HUES48 (cell line): ENCODE data around the gene NR0B2.

Experiments used
- H3K27ac ChIP-seq: one replicate; pipeline ENCODE4 v1.7.0; 2013; ENCODE audit warnings: low read depth, low read length, inconsistent platforms
- H3K27me3 ChIP-seq: 2 replicates; pipeline ENCODE4 v1.6.1; 2013; ENCODE audit warnings: mild to moderate bottlenecking, low read length; ENCODE audit not compliant: control insufficient read depth, insufficient read depth
- H3K36me3 ChIP-seq: 2 replicates; pipeline ENCODE4 v1.6.1; 2013; ENCODE audit warnings: low read length; ENCODE audit not compliant: control insufficient read depth, insufficient read depth
- H3K4me1 ChIP-seq: 2 replicates; pipeline ENCODE4 v1.6.1; 2013; ENCODE audit warnings: mild to moderate bottlenecking, low read length; ENCODE audit not compliant: control insufficient read depth, insufficient read depth
- H3K4me3 ChIP-seq: 2 replicates; pipeline ENCODE4 v1.5.1; 2013; ENCODE audit warnings: mild to moderate bottlenecking, low read depth, low read length
- H3K9ac ChIP-seq: 2 replicates; pipeline ENCODE4 v1.6.1; 2013; ENCODE audit warnings: mild to moderate bottlenecking, low read depth, low read length, moderate library complexity
- H3K9me3 ChIP-seq: 2 replicates; pipeline ENCODE4 v1.6.1; 2013; ENCODE audit warnings: low read length; ENCODE audit not compliant: control insufficient read depth, insufficient read depth

The NR0B2 gene

DNA sequence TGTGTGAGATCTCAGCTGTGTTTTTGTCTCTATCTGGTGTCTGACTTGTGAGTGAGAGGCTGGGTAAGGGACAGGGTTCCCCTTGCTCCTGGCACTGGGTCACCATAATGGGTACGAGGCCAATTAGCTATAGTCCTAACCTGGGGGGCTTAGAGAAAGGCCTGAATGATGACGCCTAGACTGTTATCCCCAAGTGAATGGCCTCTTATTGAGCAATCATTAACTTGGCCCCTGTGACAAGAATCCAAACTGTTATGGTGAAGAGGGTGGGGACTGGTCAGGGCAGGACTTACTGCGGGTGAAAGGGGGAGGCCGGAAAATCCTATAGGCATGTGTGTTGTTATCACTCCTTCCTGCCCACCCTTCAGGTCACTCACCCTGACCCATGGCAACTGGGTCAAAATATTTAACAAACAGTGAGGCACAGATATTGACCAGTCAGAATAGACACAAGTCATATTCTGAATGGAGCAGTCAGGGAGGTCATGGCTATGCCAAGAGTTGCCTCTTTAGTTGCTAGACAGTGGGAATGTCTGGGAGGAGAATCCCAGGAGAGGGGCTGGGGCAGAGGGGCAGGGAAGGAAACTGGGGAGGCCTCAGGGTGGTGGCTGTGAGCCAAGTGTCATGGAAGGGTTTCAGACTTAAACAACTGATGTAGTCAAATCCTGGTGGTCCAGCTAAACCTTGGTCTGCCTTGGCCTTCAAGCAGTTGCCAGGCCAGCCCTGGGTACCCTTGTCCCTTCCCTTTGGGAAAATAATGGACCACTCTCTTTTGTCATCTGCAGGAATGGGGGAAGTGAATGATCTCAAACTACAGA is 3.2 kb downstream of the NR0B2 start:
- Histone ChIP-seq H3K27me3 (no peaks in the 10 kb centered on the region), H3K9me3 (no peaks in the 10 kb centered on the region), H3K4me1 (no peaks in the 10 kb centered on the region), H3K36me3 (no peaks in the 10 kb centered on the region), H3K9ac (no peak overlapping the region), H3K4me3 (no peak overlapping the region), H3K27ac (no peak overlapping the region)

- Histone ChIP-seq H3K9me3 (no peaks in the 10 kb centered on the region), H3K36me3 (no peaks in the 10 kb centered on the region), H3K27me3 (no peaks in the 10 kb centered on the region), H3K4me1 (no peaks in the 10 kb centered on the region), H3K4me3 (no peak overlapping the region), H3K9ac (no peak overlapping the region), H3K27ac (no peak overlapping the region)
Observed at GRCh38 chr1:26909951-26910342, 3.8 kb downstream of the NR0B2 start.

DNA sequence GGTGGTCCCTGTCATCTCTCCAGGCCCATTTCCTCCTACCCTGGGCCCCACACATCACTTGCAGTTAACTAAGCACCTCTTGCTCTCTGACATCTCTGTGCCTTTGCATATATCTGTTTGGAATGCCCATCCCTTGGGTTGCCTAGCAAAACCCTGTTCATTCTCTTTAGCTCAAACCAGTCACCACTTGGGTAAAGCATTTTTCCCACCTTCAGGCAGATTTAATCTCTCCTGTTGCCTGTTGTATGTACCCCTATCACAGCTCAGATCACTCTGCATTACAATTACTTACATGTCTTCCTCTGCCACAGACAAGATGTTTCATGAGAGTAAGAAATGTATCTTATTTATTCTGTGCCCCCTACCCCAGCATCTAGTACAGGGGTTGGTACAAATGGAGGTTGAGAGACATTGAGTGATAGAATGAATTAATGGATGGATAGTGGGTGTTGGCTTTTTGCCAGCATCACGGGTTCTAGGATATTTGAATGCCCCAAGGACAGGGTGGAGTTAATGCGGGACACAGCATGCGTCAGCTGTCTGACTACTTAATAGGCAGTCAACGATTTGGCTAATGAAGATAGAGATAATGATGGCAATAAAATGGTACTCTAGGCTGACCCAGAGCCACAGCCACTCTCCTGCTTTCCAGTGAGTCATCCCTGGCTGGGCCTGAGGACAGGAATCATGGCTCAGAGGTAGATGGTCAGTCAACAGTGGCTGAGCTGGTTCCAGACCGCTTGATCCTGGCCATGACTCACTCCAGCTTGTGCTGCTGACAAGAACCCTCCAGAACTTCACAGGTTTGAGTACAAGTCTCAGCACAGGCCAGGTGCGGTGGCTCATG is 6.5 kb downstream of the NR0B2 start:
- H3K9ac ChIP-seq, result no peak overlapping the region
- H3K36me3 ChIP-seq, result no peaks in the 10 kb centered on the region
- no peaks in the 10 kb centered on the region for H3K9me3 ChIP-seq
- no peaks in the 10 kb centered on the region for H3K4me1 ChIP-seq
- no peak overlapping the region for H3K27ac ChIP-seq
- H3K27me3 ChIP-seq, result no peaks in the 10 kb centered on the region
- no peak overlapping the region for H3K4me3 ChIP-seq

DNA sequence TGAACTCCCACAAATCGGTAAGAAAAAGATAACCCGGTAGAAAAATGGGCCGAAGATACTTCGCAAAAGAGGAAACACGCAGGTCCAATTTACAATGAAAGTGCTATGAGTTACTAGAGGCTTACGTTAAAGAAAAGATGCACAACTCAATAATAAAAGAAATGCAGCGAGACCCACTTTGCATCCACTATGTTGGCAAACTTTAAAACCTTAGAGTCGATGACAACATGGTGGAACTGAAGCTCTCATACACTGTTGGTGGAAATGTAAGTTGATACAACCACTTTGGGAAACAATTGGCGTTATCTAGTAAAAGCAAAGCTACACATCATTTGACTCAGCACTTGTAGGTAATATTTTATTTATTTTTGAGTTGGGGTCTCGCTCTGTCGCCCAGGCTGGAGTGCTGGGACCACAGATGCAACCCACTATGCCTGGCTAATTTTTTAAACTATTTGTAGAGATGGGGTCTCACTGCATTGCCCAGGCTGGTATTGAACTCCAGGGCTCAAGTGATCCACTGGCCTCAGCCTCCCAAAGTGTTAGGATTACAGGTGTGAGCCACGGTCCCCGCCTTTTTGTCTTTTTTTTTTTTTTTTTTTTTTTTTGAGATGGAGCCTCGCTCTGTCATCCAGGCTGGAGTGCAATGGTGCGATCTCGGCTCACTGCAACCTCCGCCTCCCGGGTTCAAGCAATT is 12.8 kb downstream of the NR0B2 start:
- peaks cover 18% of the 10 kb centered on the region for H3K36me3 ChIP-seq
- H3K9ac ChIP-seq, result peak overlapping the region; percentile 91
- H3K27me3 ChIP-seq, result no peaks in the 10 kb centered on the region
- H3K4me3 ChIP-seq, result peak overlapping the region; percentile 88
- no peaks in the 10 kb centered on the region for H3K9me3 ChIP-seq
- H3K4me1 ChIP-seq, result peaks cover 6% of the 10 kb centered on the region; the same call in 1 of the 2 replicates
- peak overlapping the region; percentile 96 for H3K27ac ChIP-seq

DNA sequence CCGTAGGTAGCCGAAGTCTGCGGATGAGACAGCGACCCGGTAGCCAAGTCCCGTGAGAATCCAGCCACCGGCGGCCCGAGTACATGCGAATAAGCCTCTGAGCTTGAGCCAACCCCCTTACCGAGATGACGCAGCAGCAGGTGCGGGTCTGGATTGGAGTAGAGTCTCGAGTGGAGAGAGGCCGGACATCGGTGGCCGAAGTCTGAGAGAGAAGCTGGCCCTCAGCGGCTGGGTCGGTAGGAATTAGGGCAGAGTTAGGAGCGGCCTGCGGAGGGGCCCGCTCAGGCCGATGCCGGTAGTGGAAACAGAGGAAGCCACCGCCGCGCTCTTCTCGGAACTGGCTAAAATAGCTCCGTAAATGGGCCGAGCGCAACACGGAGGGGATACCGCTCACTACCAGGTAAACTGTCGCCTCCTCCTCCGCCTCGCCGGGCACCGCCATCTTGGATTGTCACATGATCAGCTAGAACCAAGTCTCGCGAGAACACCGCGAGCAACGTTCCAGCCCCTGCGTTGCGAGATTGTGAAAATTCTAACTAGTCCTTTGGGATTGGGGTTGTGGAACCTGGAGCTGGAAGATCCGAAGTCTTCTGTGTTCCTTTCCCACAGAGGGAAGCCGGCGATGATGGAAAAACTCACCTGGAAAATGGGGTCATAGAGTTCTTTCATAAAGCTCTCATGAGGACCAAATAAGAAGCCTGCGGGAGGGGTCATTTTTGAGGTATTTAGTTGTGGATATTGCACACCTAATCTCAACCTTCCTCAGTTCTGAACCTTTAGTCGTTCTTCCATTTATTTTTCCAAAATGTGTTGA is 13.6 kb downstream of the NR0B2 start, which contains the start of gene GPATCH3:
Gene GPATCH3 (minus strand): TSS at position 467 of the 814 bp plus-strand sequence. CDS start 25 bp downstream, at position 442.
- H3K36me3 ChIP-seq, result peaks cover 23% of the 10 kb centered on the region
- H3K27ac ChIP-seq, result peak within 1 kb of the TSS; percentile 96
- peak within 1 kb of the TSS; percentile 91 for H3K9ac ChIP-seq
- H3K9me3 ChIP-seq, result no peaks in the 10 kb centered on the region
- peak within 1 kb of the TSS; percentile 88 for H3K4me3 ChIP-seq
- peaks cover 6% of the 10 kb centered on the region; the same call in 1 of the 2 replicates for H3K4me1 ChIP-seq
- H3K27me3 ChIP-seq, result no peaks in the 10 kb centered on the region

- Histone ChIP-seq H3K4me3 (no peak overlapping the region), H3K4me1 (peaks cover 6% of the 10 kb centered on the region; the same call in 1 of the 2 replicates), H3K36me3 (peaks cover 45% of the 10 kb centered on the region), H3K9me3 (no peaks in the 10 kb centered on the region), H3K27me3 (no peaks in the 10 kb centered on the region), H3K27ac (no peak overlapping the region), H3K9ac (no peak overlapping the region)
Observed at GRCh38 chr1:26897351-26897750, 16.4 kb downstream of the NR0B2 start.

GRCh38 chr1:26894263-26894662 is 19.5 kb downstream of the NR0B2 start:
- peaks cover 49% of the 10 kb centered on the region for H3K36me3 ChIP-seq
- H3K27ac ChIP-seq, result no peak overlapping the region
- H3K4me1 ChIP-seq, result peaks cover 5% of the 10 kb centered on the region; the same call in 1 of the 2 replicates
- H3K9me3 ChIP-seq, result no peaks in the 10 kb centered on the region
- H3K27me3 ChIP-seq, result no peaks in the 10 kb centered on the region
- H3K9ac ChIP-seq, result no peak overlapping the region
- H3K4me3 ChIP-seq, result no peak overlapping the region

DNA sequence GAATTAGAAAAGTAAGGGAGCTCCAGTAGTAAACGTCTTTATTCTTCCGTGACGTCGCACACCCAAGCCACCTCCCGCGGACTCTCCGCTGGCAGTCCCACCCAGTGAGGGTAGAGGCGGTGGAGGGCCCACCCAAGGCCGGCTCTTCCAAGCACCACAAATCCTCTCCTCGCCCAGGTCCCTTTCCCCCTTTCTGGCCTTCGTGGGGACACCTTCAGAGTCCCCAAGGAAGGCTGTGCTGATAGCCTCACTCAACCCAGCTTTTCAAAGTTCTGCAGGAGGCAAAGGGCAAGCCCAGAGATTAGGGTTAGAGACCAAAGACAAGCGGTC is 23.3 kb downstream of the NR0B2 start:
- Histone ChIP-seq H3K9me3 (no peaks in the 10 kb centered on the region), H3K27ac (peak overlapping the region; percentile 80), H3K9ac (peak overlapping the region; percentile 45; the same call in 1 of the 2 replicates), H3K4me1 (peaks cover 4% of the 10 kb centered on the region; the same call in 1 of the 2 replicates), H3K27me3 (no peaks in the 10 kb centered on the region), H3K36me3 (peaks cover 50% of the 10 kb centered on the region), H3K4me3 (peak overlapping the region; percentile 87)

- H3K36me3 ChIP-seq, result peaks cover 50% of the 10 kb centered on the region
- no peaks in the 10 kb centered on the region for H3K9me3 ChIP-seq
- peak within 1 kb of the TSS; percentile 80 for H3K27ac ChIP-seq
- peaks cover 4% of the 10 kb centered on the region; the same call in 1 of the 2 replicates for H3K4me1 ChIP-seq
- no peaks in the 10 kb centered on the region for H3K27me3 ChIP-seq
- H3K9ac ChIP-seq, result peak within 1 kb of the TSS; percentile 87
- peak within 1 kb of the TSS; percentile 87 for H3K4me3 ChIP-seq
Observed at GRCh38 chr1:26889551-26890466, 24.0 kb downstream of the NR0B2 start, which contains the start of gene GPN2. TSS of gene GPN2 (minus strand) at chr1:26890283. CDS start at chr1:26890096, 187 bp downstream.
